Measurements from ENCODE around the gene LEKR1.

LEKR1 gene

DNA sequence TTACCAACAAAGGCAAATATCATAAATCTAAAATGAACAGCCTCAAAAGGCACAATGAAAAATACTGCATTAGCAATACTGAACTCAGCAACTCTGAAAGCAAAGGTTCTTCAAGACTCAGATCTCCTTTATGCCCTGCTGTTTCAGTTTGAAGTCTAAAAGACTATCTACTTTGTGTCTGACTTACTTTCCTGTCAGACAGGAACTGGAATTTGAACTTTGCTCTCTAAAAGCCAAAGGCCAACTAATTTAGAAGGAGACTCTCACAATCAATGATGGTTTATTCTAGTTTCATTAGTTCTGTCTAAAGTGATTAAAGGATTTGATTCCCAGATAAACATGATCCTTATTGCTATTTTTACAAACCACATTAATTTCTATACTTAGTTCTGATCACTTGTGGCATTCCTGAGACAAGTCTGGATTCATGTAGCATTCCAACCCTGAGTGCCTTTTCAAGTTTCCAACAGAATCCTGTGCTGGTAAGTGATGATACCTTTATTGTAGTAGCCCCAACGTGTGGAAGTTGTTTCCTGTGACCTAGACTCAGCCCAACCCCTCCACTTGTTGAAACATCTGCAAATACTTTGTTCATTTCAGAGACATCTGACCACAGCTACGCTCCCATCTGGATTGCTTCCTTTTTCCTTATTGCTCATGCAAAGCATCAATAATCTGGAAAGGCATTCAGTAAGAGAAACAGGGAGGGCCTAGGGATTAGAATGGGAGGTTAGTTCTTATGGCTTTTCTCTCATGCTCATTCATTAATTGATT is 14.9 kb upstream of the LEKR1 start:
- Histone ChIP-seq H3K9me3 (ENCODE audit: control insufficient read depth, low read depth, low read length) (no peaks in the 10 kb centered on the region), H3K9ac (ENCODE audit: low read length) (no peak overlapping the region), H3K4me3 (ENCODE audit: low read length) (no peak overlapping the region), H3K36me3 (ENCODE audit: control insufficient read depth, low read depth, low read length) (no peaks in the 10 kb centered on the region), H3K27me3 (ENCODE audit: control insufficient read depth, insufficient read depth, low read length) (peaks cover 33% of the 10 kb centered on the region), H3K27ac (ENCODE audit: low read length) (no peak overlapping the region), H3K4me1 (ENCODE audit: control insufficient read depth, low read depth, low read length) (peaks cover 4% of the 10 kb centered on the region)

DNA sequence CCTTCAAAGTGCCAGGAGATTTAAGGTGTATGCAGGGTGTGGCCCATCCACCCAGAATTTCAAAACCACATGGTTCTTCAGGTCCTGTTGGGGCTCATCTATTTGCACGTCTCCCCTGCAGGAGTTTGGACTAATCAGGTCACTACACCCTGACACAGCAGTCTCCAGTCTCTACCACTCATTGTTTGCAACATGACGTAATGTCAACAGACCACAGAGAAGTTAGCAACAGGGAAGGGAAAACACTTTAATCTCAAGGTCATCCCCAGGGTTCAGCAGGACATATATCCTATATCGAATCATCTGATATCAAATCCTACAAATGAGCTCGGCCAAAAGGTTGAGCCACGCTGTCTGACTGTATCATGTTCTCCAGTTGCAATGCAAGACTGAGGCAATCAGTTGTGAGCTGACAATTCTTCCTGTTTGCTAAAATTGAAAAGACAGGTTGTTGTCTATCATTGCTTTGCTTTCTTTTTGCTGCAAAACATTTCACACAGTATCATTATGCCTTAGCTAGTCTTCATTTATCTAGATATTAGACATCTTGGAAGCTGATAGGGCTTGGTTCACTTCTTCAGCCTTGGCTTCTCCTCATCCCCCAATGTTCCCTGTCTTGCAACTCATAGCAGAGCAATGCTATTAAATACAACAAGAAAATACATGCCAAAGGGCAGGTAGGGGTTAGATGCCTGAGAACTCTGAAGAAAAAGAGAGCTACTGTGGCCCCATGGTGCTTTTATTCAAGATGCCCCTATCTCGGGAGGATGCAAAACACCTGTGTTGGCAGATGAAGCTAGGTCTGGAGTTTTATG is 13.4 kb upstream of the LEKR1 start:
- Histone ChIP-seq H3K36me3 (ENCODE audit: control insufficient read depth, low read depth, low read length) (no peaks in the 10 kb centered on the region), H3K27me3 (ENCODE audit: control insufficient read depth, insufficient read depth, low read length) (peaks cover 47% of the 10 kb centered on the region), H3K9ac (ENCODE audit: low read length) (no peak overlapping the region), H3K9me3 (ENCODE audit: control insufficient read depth, low read depth, low read length) (no peaks in the 10 kb centered on the region), H3K27ac (ENCODE audit: low read length) (no peak overlapping the region), H3K4me1 (ENCODE audit: control insufficient read depth, low read depth, low read length) (peaks cover 8% of the 10 kb centered on the region), H3K4me3 (ENCODE audit: low read length) (no peak overlapping the region)

DNA sequence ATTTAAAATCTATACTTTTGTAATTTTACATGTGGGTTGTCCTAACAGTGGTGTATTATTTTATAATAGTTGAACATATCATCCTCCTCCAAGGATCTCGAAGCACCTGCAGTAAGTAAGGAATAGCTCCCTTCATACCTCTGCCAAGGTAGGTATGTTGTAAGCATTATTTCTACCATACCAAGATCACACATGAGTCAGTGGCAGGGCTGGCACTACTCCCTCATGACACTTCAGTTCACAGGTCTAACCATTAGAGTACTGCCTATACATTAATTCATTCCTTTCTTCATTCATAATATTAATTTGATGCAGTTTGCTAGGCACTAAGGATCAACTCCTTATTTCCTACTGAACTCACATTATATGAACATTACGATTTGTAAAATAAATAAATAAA is 11.9 kb upstream of the LEKR1 start:
- Histone ChIP-seq H3K27ac (ENCODE audit: low read length) (no peak overlapping the region), H3K4me1 (ENCODE audit: control insufficient read depth, low read depth, low read length) (peaks cover 15% of the 10 kb centered on the region), H3K9ac (ENCODE audit: low read length) (no peak overlapping the region), H3K9me3 (ENCODE audit: control insufficient read depth, low read depth, low read length) (no peaks in the 10 kb centered on the region), H3K27me3 (ENCODE audit: control insufficient read depth, insufficient read depth, low read length) (peaks cover 62% of the 10 kb centered on the region), H3K4me3 (ENCODE audit: low read length) (no peak overlapping the region), H3K36me3 (ENCODE audit: control insufficient read depth, low read depth, low read length) (no peaks in the 10 kb centered on the region)

DNA sequence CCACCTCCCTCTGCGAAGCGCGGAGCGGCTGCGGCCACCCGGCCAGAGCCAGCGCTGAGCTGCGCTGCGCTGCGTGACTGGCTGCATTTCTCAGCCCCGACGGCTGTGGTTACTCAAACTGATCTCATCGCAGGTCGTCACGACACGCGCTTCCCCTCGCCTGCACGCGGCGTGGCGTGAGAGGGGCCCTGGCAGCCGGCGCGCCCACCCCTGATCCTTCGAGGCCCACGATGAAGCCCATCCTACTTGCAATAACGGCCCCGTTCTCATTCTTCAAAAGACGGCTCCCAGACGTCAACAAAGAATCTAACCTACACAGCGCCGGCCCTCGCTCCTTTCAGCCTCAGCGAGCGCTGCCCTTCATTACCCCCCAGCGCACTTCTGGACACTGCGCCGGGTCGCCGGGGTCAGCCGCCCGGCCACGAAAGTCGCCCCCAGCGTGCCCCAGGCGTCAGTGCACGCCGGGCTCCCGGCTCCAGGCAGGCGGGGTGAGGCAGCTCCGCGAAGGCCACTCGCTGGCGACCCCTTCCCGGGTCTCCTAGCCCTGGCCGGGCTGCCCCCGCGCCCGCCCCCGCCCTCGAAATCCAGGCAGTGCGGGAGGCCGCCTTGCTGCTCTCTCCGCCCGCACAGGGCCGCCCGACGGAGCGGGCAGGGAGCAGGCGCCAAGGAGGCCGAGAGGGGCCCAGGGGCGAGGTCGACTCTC is 9.9 kb upstream of the LEKR1 start:
- Histone ChIP-seq H3K36me3 (ENCODE audit: control insufficient read depth, low read depth, low read length) (no peaks in the 10 kb centered on the region), H3K27ac (ENCODE audit: low read length) (no peak overlapping the region), H3K4me1 (ENCODE audit: control insufficient read depth, low read depth, low read length) (peaks cover 15% of the 10 kb centered on the region), H3K27me3 (ENCODE audit: control insufficient read depth, insufficient read depth, low read length) (peaks cover 66% of the 10 kb centered on the region), H3K9ac (ENCODE audit: low read length) (peak overlapping the region; percentile 65), H3K9me3 (ENCODE audit: control insufficient read depth, low read depth, low read length) (no peaks in the 10 kb centered on the region), H3K4me3 (ENCODE audit: low read length) (peak overlapping the region; percentile 64)

DNA sequence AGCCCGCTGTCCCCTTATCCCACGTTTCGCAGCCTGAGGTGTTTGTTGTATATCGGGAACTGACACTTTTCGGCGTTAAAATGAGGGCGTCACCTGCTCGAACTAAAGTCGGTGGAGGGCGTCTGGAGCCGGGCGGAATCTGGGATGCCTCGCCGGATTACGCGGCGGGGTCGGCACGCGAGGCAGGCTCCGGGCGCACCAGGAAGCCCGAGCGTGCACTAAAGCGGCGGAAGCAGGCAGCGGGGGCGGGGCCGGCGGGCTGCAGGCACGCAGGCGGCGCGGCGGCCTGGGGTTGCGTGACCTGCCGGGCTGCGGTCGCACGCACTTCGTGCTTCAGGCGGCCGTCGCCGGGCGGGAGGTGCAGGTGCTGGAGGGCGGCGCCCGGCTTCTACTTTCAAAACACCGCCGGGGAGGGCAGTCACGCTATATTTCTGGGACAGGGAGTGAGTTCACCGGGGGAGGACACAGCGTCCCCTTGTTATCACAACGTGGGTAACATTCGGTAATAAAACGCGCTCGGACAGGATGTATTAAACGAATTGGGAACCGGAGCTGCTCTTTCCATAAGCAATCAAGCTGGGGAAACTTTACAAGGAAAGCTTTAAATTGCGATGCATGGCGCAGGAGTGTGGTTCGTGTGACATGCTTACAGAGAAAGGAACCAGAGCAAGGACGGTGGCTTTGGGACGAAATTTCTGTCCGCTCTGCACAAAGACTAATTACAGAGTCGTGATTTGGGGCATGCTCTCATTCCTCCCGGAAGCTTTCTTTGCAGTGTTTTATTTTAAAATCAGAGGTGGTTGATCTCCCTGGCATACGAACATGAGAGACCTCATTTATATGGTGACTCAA is 9.1 kb upstream of the LEKR1 start:
- Histone ChIP-seq H3K27ac (ENCODE audit: low read length) (no peak overlapping the region), H3K4me1 (ENCODE audit: control insufficient read depth, low read depth, low read length) (peaks cover 15% of the 10 kb centered on the region), H3K9me3 (ENCODE audit: control insufficient read depth, low read depth, low read length) (no peaks in the 10 kb centered on the region), H3K36me3 (ENCODE audit: control insufficient read depth, low read depth, low read length) (no peaks in the 10 kb centered on the region), H3K27me3 (ENCODE audit: control insufficient read depth, insufficient read depth, low read length) (peaks cover 66% of the 10 kb centered on the region), H3K9ac (ENCODE audit: low read length) (peak overlapping the region; percentile 65), H3K4me3 (ENCODE audit: low read length) (peak overlapping the region; percentile 64)

DNA sequence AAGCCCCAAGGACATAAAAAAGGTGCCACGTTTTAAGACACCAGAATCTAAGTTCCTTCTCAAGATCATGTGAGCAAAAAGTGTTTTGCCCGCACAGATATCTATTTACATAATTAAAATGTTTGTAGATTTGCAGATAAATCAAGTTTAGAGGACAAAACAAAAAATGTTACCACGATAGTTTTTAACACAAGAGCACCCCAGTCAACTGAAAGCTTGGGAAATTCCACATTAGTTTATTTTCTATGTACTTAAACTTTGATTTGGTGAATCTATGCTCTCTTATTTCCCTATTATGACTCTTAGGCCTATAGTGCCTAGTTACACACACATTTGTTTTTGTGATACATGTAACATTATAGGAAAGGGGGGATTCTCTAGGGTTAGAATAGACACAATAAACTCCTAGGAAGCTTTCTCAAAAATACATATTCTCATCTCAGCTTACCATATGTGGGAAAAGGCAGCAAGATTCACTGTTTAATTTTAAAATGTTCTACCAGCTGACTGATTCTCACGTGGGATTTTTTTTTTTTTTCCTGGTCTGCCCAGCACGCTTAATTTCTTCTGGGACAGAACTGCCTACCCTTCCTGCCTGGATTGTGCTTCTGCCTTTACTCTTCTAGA is 8.4 kb upstream of the LEKR1 start:
- H3K9me3 ChIP-seq (ENCODE audit: control insufficient read depth, low read depth, low read length): no peaks in the 10 kb centered on the region
- peak overlapping the region; percentile 64 for H3K4me3 ChIP-seq (ENCODE audit: low read length)
- H3K36me3 ChIP-seq (ENCODE audit: control insufficient read depth, low read depth, low read length): no peaks in the 10 kb centered on the region
- H3K27ac ChIP-seq (ENCODE audit: low read length): no peak overlapping the region
- H3K9ac ChIP-seq (ENCODE audit: low read length): peak overlapping the region; percentile 65
- H3K27me3 ChIP-seq (ENCODE audit: control insufficient read depth, insufficient read depth, low read length): peaks cover 65% of the 10 kb centered on the region
- H3K4me1 ChIP-seq (ENCODE audit: control insufficient read depth, low read depth, low read length): peaks cover 14% of the 10 kb centered on the region

DNA sequence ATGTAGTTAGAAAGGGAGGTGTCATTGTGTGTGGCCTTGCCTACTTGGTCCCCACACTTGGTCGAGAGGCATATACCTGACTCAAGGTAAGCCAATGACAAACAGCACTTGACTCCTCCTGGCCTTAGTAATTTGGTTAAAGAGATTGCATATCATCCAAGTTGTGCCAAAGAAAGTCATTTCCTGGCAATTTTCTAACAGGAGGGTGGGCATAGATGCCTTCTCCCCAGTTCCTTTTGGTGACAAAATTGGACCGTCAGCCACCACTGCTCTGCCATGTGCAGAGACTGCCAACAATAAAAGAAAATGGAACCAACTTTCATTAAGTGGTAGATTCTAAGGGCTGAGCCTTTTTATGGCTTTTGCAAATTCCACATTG is 7.9 kb upstream of the LEKR1 start:
- no peak overlapping the region for H3K27ac ChIP-seq (ENCODE audit: low read length)
- no peak overlapping the region for H3K9ac ChIP-seq (ENCODE audit: low read length)
- H3K36me3 ChIP-seq (ENCODE audit: control insufficient read depth, low read depth, low read length): no peaks in the 10 kb centered on the region
- no peaks in the 10 kb centered on the region for H3K9me3 ChIP-seq (ENCODE audit: control insufficient read depth, low read depth, low read length)
- H3K4me1 ChIP-seq (ENCODE audit: control insufficient read depth, low read depth, low read length): peaks cover 12% of the 10 kb centered on the region
- H3K4me3 ChIP-seq (ENCODE audit: low read length): no peak overlapping the region
- peaks cover 60% of the 10 kb centered on the region for H3K27me3 ChIP-seq (ENCODE audit: control insufficient read depth, insufficient read depth, low read length)

DNA sequence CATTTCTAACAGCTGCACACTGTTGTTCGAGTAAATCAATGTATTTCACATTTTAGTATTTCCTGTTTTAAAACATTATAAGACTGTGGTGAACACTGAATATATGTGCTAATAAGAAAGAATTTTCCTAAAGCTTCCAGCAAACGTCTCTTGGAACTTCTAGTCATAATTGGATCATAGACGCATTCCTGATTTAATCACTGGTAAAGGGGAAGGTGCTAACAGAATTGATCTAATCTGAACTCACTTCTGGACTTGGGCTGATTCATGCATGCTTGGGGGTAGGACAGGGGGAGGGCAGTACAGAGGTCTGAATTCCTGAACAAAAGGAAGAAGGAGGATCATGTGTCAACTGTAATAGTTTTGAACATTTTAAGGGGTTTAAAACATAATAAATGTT is 7.3 kb upstream of the LEKR1 start:
- H3K9me3 ChIP-seq (ENCODE audit: control insufficient read depth, low read depth, low read length): no peaks in the 10 kb centered on the region
- H3K36me3 ChIP-seq (ENCODE audit: control insufficient read depth, low read depth, low read length): no peaks in the 10 kb centered on the region
- peaks cover 12% of the 10 kb centered on the region for H3K4me1 ChIP-seq (ENCODE audit: control insufficient read depth, low read depth, low read length)
- peaks cover 57% of the 10 kb centered on the region for H3K27me3 ChIP-seq (ENCODE audit: control insufficient read depth, insufficient read depth, low read length)
- no peak overlapping the region for H3K9ac ChIP-seq (ENCODE audit: low read length)
- no peak overlapping the region for H3K4me3 ChIP-seq (ENCODE audit: low read length)
- no peak overlapping the region for H3K27ac ChIP-seq (ENCODE audit: low read length)

DNA sequence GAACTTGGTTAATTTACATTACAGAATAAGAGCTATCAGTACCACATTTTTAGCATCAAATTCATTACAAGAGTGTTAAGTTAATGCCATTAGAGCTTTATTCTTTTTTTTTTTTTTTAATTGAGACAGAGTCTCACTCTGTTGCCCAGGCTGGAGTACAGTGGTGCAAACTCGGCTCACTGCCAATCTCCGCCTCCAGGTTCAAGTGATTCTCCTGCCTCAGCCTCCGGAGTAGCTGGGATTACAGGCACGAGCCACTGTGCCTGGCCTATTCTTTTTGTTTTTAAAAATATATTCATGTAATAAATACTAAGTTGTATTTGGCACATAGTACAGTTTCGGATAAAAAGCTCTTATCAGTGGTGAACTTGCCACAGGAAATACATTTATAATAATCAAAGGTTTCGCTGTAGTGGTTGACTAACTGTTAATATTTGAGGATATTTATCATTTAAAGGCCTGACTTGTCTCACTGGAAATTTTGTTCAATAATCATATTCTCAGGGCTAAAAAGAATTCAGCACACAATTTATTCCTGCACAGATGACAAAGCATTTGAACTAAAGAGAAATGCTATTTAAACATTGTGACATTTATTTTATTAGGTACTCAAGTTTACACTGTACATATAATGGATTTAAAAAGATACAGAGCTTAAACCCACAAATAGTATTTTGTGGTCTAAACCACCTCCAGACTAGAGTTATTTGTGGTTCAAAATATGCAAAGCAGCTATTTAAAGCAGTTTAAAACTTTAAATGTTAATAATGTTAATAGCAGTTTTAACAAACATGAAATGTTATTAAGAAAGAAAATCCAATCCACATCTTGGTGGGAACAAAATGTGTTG is 6.1 kb upstream of the LEKR1 start:
- Histone ChIP-seq H3K9ac (ENCODE audit: low read length) (no peak overlapping the region), H3K4me3 (ENCODE audit: low read length) (no peak overlapping the region), H3K27me3 (ENCODE audit: control insufficient read depth, insufficient read depth, low read length) (peaks cover 56% of the 10 kb centered on the region), H3K4me1 (ENCODE audit: control insufficient read depth, low read depth, low read length) (peaks cover 12% of the 10 kb centered on the region), H3K36me3 (ENCODE audit: control insufficient read depth, low read depth, low read length) (no peaks in the 10 kb centered on the region), H3K9me3 (ENCODE audit: control insufficient read depth, low read depth, low read length) (no peaks in the 10 kb centered on the region), H3K27ac (ENCODE audit: low read length) (no peak overlapping the region)

DNA sequence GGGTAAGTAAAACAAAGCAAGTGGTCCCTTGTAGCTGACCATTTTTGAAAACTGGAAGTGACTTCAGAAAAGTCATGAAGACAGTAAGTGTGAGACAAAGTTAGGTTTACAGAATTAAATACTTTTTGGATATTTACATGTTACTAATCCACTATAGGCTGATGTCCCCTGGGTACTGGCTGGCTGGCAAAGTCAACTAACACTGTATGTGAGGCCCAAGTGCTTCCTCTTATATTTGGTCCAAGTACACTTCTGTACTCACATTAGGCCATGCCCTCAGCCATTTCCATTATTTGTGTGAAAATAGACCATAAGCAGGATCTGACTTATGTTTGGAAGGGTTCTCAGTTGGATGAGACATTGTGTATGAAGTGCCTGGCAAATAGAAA is 5.5 kb upstream of the LEKR1 start:
- H3K9me3 ChIP-seq (ENCODE audit: control insufficient read depth, low read depth, low read length): no peaks in the 10 kb centered on the region
- H3K36me3 ChIP-seq (ENCODE audit: control insufficient read depth, low read depth, low read length): no peaks in the 10 kb centered on the region
- H3K4me1 ChIP-seq (ENCODE audit: control insufficient read depth, low read depth, low read length): peaks cover 12% of the 10 kb centered on the region
- no peak overlapping the region for H3K9ac ChIP-seq (ENCODE audit: low read length)
- H3K27me3 ChIP-seq (ENCODE audit: control insufficient read depth, insufficient read depth, low read length): peaks cover 56% of the 10 kb centered on the region
- H3K27ac ChIP-seq (ENCODE audit: low read length): no peak overlapping the region
- no peak overlapping the region for H3K4me3 ChIP-seq (ENCODE audit: low read length)
